Measurements from ENCODE around the gene AFF3. TPM values are rescaled to one million over a fixed set of nuclear protein-coding genes. Genes with fewer than 3 reads are reported as not detected.

The AFF3 gene
- total RNA-seq, 1 experiment from 2014 or later = 0.22 TPM

DNA sequence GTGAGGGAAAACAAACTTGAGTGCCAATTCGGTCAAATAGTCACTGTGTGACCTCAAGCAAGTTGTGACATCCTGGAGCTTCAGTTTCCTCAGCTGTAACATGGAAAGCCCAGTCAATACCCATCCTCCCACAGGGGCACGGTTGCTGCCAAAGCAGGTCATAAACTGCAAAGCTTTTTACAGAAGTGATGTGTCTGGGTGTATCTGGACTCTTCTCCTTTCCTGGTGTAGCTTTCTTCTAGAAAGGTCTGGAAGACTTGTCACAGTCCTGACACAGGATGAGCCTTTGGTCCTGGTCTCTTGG is 4.2 kb upstream of the AFF3 start:
- Histone ChIP-seq H3K14ac (ENCODE audit: insufficient read depth, low read length) (no peak overlapping the region), H3T11ph (ENCODE audit: low read length) (no peak overlapping the region), H3K4ac (ENCODE audit: low read depth, low read length) (no peak overlapping the region), H3K27ac (ENCODE audit: insufficient read length, low read depth, low read length) (no peak overlapping the region), H3K9ac (ENCODE audit: extremely low read depth, insufficient read length, low read length) (no peak overlapping the region), H2BK120ac (ENCODE audit: low read depth, low read length, poor library complexity, severe bottlenecking) (no peak overlapping the region), H3K23ac (ENCODE audit: insufficient read length, low read depth, low read length) (no peak overlapping the region), H4K5ac (ENCODE audit: insufficient read length, low read depth, low read length) (no peak overlapping the region), H3K56ac (ENCODE audit: insufficient read length, low read depth, low read length) (no peak overlapping the region), H3K79me1 (ENCODE audit: insufficient read depth, low read depth, low read length, poor library complexity, severe bottlenecking) (no peaks in the 10 kb centered on the region), H3K18ac (ENCODE audit: insufficient read length, low read depth, low read length) (no peak overlapping the region), H3K9me3 (ENCODE audit: control insufficient read depth, low read depth, low read length) (no peaks in the 10 kb centered on the region), H4K20me1 (ENCODE audit: control insufficient read depth, insufficient read depth, insufficient read length) (no peaks in the 10 kb centered on the region), H2BK15ac (ENCODE audit: low read depth, low read length) (no peak overlapping the region), H2BK12ac (ENCODE audit: insufficient read length, low read depth, low read length) (no peak overlapping the region), H4K8ac (replicated peaks; ENCODE audit: insufficient read length, low read depth, low read length) (no peak overlapping the region), H3K4me2 (ENCODE audit: insufficient read depth, insufficient read length, low read length) (no peak overlapping the region), H2BK20ac (ENCODE audit: low read depth, low read length, poor library complexity, severe bottlenecking) (no peak overlapping the region), H3K27me3 (ENCODE audit: insufficient read depth, low read length) (no peaks in the 10 kb centered on the region), H2AK5ac (ENCODE audit: insufficient read length, low read length) (no peak overlapping the region), H2AFZ (ENCODE audit: low read length) (no peak overlapping the region), H3K79me2 (ENCODE audit: insufficient read depth, low read length) (no peaks in the 10 kb centered on the region), H4K91ac (ENCODE audit: insufficient read length, low read depth, low read length) (no peak overlapping the region), H2BK5ac (ENCODE audit: insufficient read length, low read length) (no peak overlapping the region), H3K23me2 (ENCODE audit: insufficient read length, low read depth, low read length, poor library complexity, severe bottlenecking) (no peaks in the 10 kb centered on the region), H3K4me1 (ENCODE audit: insufficient read depth, low read length) (no peaks in the 10 kb centered on the region)
- H3K4me3 Mint-ChIP-seq = no peak overlapping the region
- no peak overlapping the region; a peak in 1 of 7 replicates for H3K27ac Mint-ChIP-seq
- H3K9me3 Mint-ChIP-seq = peaks cover 6 to 10% of the 10 kb centered on the region in 2 experiments; a peak in 4 of 5 replicates
- TF ChIP-seq, protein P1, sequence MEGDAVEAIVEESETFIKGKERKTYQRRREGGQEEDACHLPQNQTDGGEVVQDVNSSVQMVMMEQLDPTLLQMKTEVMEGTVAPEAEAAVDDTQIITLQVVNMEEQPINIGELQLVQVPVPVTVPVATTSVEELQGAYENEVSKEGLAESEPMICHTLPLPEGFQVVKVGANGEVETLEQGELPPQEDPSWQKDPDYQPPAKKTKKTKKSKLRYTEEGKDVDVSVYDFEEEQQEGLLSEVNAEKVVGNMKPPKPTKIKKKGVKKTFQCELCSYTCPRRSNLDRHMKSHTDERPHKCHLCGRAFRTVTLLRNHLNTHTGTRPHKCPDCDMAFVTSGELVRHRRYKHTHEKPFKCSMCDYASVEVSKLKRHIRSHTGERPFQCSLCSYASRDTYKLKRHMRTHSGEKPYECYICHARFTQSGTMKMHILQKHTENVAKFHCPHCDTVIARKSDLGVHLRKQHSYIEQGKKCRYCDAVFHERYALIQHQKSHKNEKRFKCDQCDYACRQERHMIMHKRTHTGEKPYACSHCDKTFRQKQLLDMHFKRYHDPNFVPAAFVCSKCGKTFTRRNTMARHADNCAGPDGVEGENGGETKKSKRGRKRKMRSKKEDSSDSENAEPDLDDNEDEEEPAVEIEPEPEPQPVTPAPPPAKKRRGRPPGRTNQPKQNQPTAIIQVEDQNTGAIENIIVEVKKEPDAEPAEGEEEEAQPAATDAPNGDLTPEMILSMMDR (conservative IDR thresholded peaks at IDR 0.05) = no peak
- H3K27me3 Mint-ChIP-seq (ENCODE audit: low read depth) = peaks cover 56% of the 10 kb centered on the region
- no CpG with 5 or more reads among the region's 2 CpGs for WGBS (ENCODE audit: extremely low coverage, insufficient read length, low lambda C conversion rate)
- H3K36me3 Mint-ChIP-seq (ENCODE audit: insufficient read depth in 1 of 3, low read depth in 3 of 3) = no peaks in the 10 kb centered on the region
- DNase-seq = no peak
- H3K4me1 Mint-ChIP-seq = no peaks in the 10 kb centered on the region
